Regular cardiac myocyte (primary cell): ENCODE measurements around the gene IZUMO4. TPM values are rescaled to one million over a fixed set of nuclear protein-coding genes. Genes with fewer than 3 reads are reported as not detected.

Experiments used
- total RNA-seq: library from RNA; depleted of rRNA; stranded (reverse); fragments of >200 nt; gene quantifications from 2 replicates; pipeline ENCODE4 v1.2.3, GENCODE V29; 2014

IZUMO4 gene
- 0.58 and 0.85 TPM in 2 replicates for total RNA-seq

GRCh38 chr19:2096480-2097202 lies at the start of gene IZUMO4:
TSS of gene IZUMO4 (plus strand) at chr19:2096915. CDS start at chr19:2096946, 31 bp downstream.

GRCh38 chr19:2050991-2051772 lies 45.5 kb upstream of the IZUMO4 start, which contains the start of gene MKNK2:
TSS of gene MKNK2 (minus strand) at chr19:2051244. CDS start at chr19:2050851, 393 bp downstream.

GRCh38 chr19:2096034-2096479 lies 658 bp upstream of the IZUMO4 start, which contains the start of gene MOB3A:
TSS of gene MOB3A (minus strand) at chr19:2096326. CDS start at chr19:2078560, 17,766 bp downstream.

Other genes with a start within 250 kb of the IZUMO4 start
- gene REXO1, start 248.4 kb upstream of the IZUMO4 start, total RNA-seq, result 2.5 and 6.9 TPM in 2 replicates
- gene KLF16, start 233.3 kb upstream of the IZUMO4 start, total RNA-seq, result 4.8 and 9.4 TPM in 2 replicates
- gene ABHD17A, start 211.4 kb upstream of the IZUMO4 start, total RNA-seq, result 65.7 and 73.8 TPM in 2 replicates
- 1.3 and 1.7 TPM in 2 replicates for gene ADAT3, start 191.5 kb upstream of the IZUMO4 start, total RNA-seq
- 31.3 and 34.7 TPM in 2 replicates for gene SCAMP4, start 191.5 kb upstream of the IZUMO4 start, total RNA-seq
- 42.8 and 45.4 TPM in 2 replicates for gene CSNK1G2, start 155.7 kb upstream of the IZUMO4 start, total RNA-seq
- 37.5 and 47.5 TPM in 2 replicates for gene BTBD2, start 81.2 kb upstream of the IZUMO4 start, total RNA-seq
- gene MKNK2, start 45.7 kb upstream of the IZUMO4 start, total RNA-seq, result 73.9 and 89.0 TPM in 2 replicates
- gene MOB3A, start 589 bp upstream of the IZUMO4 start, total RNA-seq, result 8.5 and 17.1 TPM in 2 replicates
- gene AP3D1, start 54.7 kb downstream of the IZUMO4 start, total RNA-seq, result 89.4 and 121 TPM in 2 replicates
- 3.7 and 8.8 TPM in 2 replicates for gene DOT1L, start 67.0 kb downstream of the IZUMO4 start, total RNA-seq
- gene PLEKHJ1, start 139.4 kb downstream of the IZUMO4 start, total RNA-seq, result 35.5 and 65.2 TPM in 2 replicates
- gene SF3A2, start 139.9 kb downstream of the IZUMO4 start, total RNA-seq, result 17.4 and 22.6 TPM in 2 replicates
- gene AMH, start 152.4 kb downstream of the IZUMO4 start, total RNA-seq, result 0.19 and 0.85 TPM in 2 replicates
- under 0.01 TPM in 1 of 2 replicates, not detected in the other for gene JSRP1, start 159.5 kb downstream of the IZUMO4 start, total RNA-seq
- not detected in 2 replicates for gene PEAK3, start 185.3 kb downstream of the IZUMO4 start, total RNA-seq
- gene LINGO3, start 211.2 kb downstream of the IZUMO4 start, total RNA-seq, result not detected in 2 replicates
- gene LSM7, start 231.7 kb downstream of the IZUMO4 start, total RNA-seq, result 121 and 187 TPM in 2 replicates
- 20.3 and 24.8 TPM in 2 replicates for gene SPPL2B, start 231.8 kb downstream of the IZUMO4 start, total RNA-seq